Left lung (tissue), 10 donors: ENCODE data around the gene AMACR. TPM values are rescaled to one million over a fixed set of nuclear protein-coding genes. Genes with fewer than 3 reads are reported as not detected.
A peak's percentile ranks its signal among the peaks of the same experiment; 100 is the strongest.

Experiments
- ATAC-seq: fragments of 200-7000 bp; cut with Tn5 transposase; one replicate; pipeline ENCODE4 v1.9.1; 2020; ENCODE audit warnings: moderate library complexity
- DNase-seq, 4 donors: peaks; one replicate each; pipeline ENCODE4 v3.0.0-alpha.2; 2013 to 2020
- H3K27ac ChIP-seq, 2 donors: fragments of 200-600 bp; sonication (generic) in 1 of 2; one replicate each; pipeline versions ENCODE4 v1.5.0 to v1.8.0; 2020 to 2021
- H3K27me3 ChIP-seq, 2 donors: fragments of 200-600 bp; sonication (generic) in 1 of 2; one replicate each; pipeline versions ENCODE4 v1.5.0 to v1.8.0; 2020 to 2021
- H3K36me3 ChIP-seq, 2 donors: fragments of 200-600 bp; sonication (generic) in 1 of 2; one replicate each; pipeline versions ENCODE4 v1.5.0 to v1.8.0; 2020 to 2021
- H3K4me1 ChIP-seq, 2 donors: fragments of 200-600 bp; one replicate each; pipeline ENCODE4 v1.8.0; 2021
- H3K4me3 ChIP-seq, 2 donors: fragments of 200-600 bp; sonication (generic) in 1 of 2; one replicate each; pipeline versions ENCODE4 v1.5.0 to v1.8.0; 2020 to 2021; ENCODE audit warnings: mild to moderate bottlenecking in 1 of 2
- H3K9me3 ChIP-seq, 2 donors: fragments of 200-600 bp; sonication (generic) in 1 of 2; one replicate each; pipeline versions ENCODE4 v1.5.0 to v1.8.0; 2020 to 2021
- intact Hi-C, 2 donors: fragments of 100-400 bp; cut with DNase I; formaldehyde crosslinking; loops; one replicate each; pipeline versions ENCODE4 v1.11.2 to v1.14.2; 2022
- polyA plus RNA-seq, 6 donors: library from polyadenylated mRNA; unstranded; fragments of 120-200 nt; gene quantifications; one replicate each; pipeline ENCODE4 v1.2.1, GENCODE V29; 2013; ENCODE audit not compliant: insufficient read length in 6 of 6
- total RNA-seq, 2 donors: library from RNA; stranded (reverse); fragmentation: NEBNext Ultra II Directional; extraction: Animal tissue kit (Norgen Biotek cat#: 25700); gene quantifications; one replicate each; pipeline ENCODE4 v1.2.1, GENCODE V29; 2021
- TF ChIP-seq, protein P1 (sequence below), 2 donors: fragments of 200-600 bp; sonication (generic) in 1 of 2; IDR thresholded peaks; one replicate each; pipeline versions ENCODE4 v1.5.0 to v1.8.0; 2021; ENCODE audit warnings: antibody characterized with exemption in 2 of 2
- donor health status: DM: no; HTN: yes; CAD: no.
- donor health status: DM: no; HTN: no; CAD: no.

Gene AMACR
- total and polyA plus RNA-seq, 8 donors, result 9.5 to 24.3 (median 13.1) TPM

GRCh38 chr5:33984671-33985124 lies 23.2 kb downstream of the AMACR start, which contains the start of gene SLC45A2:
Gene SLC45A2, minus strand, starts transcription at chr5:33984693. Its CDS starts 110 bp downstream, at chr5:33984583.
- H3K27ac ChIP-seq, result no peak within 1 kb of the TSS
- intact Hi-C loops, result no loop called here
- DNase-seq (no peak), ATAC-seq (no peak)
- no peaks in the 10 kb centered on the region for H3K27me3 ChIP-seq
- TF ChIP-seq, protein P1, sequence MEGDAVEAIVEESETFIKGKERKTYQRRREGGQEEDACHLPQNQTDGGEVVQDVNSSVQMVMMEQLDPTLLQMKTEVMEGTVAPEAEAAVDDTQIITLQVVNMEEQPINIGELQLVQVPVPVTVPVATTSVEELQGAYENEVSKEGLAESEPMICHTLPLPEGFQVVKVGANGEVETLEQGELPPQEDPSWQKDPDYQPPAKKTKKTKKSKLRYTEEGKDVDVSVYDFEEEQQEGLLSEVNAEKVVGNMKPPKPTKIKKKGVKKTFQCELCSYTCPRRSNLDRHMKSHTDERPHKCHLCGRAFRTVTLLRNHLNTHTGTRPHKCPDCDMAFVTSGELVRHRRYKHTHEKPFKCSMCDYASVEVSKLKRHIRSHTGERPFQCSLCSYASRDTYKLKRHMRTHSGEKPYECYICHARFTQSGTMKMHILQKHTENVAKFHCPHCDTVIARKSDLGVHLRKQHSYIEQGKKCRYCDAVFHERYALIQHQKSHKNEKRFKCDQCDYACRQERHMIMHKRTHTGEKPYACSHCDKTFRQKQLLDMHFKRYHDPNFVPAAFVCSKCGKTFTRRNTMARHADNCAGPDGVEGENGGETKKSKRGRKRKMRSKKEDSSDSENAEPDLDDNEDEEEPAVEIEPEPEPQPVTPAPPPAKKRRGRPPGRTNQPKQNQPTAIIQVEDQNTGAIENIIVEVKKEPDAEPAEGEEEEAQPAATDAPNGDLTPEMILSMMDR (IDR thresholded peaks at IDR 0.05), result no peak
- no peaks in the 10 kb centered on the region for H3K4me1 ChIP-seq
- H3K36me3 ChIP-seq, result peaks cover 0 to 27% of the 10 kb centered on the region in 2 donors
- no peak within 1 kb of the TSS for H3K4me3 ChIP-seq
- no peaks in the 10 kb centered on the region for H3K9me3 ChIP-seq

DNA sequence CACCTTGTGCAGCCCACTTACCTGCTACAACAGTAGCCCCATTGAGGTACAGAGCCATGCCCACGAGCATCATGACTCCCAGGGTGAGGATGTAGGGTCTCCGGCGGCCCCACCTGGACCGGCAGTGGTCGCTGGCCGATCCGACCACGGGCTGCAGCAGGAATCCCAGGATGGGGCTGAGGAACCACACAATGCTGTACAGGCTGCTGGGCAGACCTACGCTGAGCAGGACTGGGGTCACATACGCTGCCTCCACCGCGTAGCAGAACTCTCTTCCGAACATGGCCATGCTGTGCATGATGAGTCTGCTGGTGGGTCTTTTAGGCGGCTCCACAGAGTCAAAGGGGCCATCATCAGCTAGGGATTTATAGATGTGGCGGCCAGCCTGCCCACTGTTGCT lies 23.7 kb downstream of the AMACR start:
- ATAC-seq, result no peak
- peak in 1 of 4 donors; percentile 67 for DNase-seq
- no peaks in the 10 kb centered on the region for H3K27me3 ChIP-seq
- H3K36me3 ChIP-seq, result peaks cover 0 to 25% of the 10 kb centered on the region in 2 donors
- H3K4me3 ChIP-seq, result no peak overlapping the region
- TF ChIP-seq, protein P1 (IDR thresholded peaks at IDR 0.05), result no peak
- H3K4me1 ChIP-seq, result no peaks in the 10 kb centered on the region
- H3K27ac ChIP-seq, result no peak overlapping the region
- no peaks in the 10 kb centered on the region for H3K9me3 ChIP-seq
- intact Hi-C loops, result no loop called here

DNA sequence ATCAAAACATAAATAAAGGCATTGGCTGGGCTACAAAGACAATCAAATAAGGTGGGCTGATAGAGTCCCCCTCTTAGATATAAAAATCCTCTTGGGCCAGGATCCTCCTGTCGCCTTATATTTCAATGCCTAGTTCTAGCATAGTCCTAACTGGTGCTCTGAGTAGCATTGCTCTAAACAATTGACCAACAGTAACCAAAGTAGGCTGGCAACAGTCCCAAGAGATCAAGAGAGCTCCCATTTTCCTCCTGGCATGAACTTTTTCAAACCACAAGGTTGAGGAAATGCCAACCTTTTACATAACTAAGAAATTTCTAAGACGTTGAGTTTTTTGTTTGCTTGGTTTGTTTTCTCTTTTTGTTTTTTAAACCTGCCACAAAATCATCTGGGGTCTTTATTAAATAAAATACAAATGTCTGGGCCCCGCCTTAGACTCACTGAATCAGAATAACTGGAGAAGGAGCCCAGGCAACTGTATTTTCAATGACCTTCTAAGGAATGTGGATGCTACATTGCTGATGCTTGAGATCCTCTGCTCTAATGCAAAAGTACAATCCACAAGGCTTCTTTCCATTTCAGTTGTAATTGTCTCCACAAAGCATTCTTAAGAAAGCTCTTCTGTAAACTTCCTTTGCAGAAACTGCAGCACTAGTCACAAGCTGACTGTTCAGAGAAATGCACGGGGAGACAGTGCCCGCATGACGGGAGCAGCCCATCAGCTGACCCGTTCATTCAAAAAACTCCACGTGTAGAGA lies 26.3 kb downstream of the AMACR start:
- no peak overlapping the region for H3K27ac ChIP-seq
- ATAC-seq (peak; percentile 63), DNase-seq (no peak)
- no peaks in the 10 kb centered on the region for H3K9me3 ChIP-seq
- H3K4me1 ChIP-seq, result no peaks in the 10 kb centered on the region
- no peak overlapping the region for H3K4me3 ChIP-seq
- H3K36me3 ChIP-seq, result no peaks in the 10 kb centered on the region
- intact Hi-C loops, result no loop called here
- H3K27me3 ChIP-seq, result no peaks in the 10 kb centered on the region
- TF ChIP-seq, protein P1 (IDR thresholded peaks at IDR 0.05), result no peak

GRCh38 chr5:33980030-33980429 lies 27.8 kb downstream of the AMACR start:
- intact Hi-C loops, result no loop called here
- DNase-seq (no peak), ATAC-seq (no peak)
- H3K36me3 ChIP-seq, result no peaks in the 10 kb centered on the region
- H3K4me3 ChIP-seq, result no peak overlapping the region
- no peaks in the 10 kb centered on the region for H3K4me1 ChIP-seq
- H3K27me3 ChIP-seq, result no peaks in the 10 kb centered on the region
- H3K9me3 ChIP-seq, result no peaks in the 10 kb centered on the region
- H3K27ac ChIP-seq, result no peak overlapping the region
- TF ChIP-seq, protein P1 (IDR thresholded peaks at IDR 0.05), result no peak

DNA sequence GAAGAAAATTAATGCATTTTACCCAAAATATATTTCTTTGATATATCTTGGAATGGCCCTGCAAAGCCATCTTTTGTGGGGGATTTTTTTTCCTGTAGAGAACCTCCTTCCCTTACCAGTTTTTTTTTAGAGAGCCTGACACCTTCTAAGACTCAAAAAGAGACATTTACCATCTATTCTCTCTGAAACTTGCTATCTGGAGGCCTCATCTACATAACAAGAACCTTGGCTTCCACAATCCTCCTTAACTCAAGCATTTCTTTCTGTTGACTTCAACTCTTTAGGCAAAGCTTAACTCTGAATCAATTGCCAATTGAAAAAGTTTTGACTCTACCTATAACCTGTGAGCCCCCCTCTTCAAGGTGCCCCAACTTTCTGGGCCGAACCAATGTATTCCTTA lies 29.5 kb downstream of the AMACR start:
- intact Hi-C loops, result no loop called here
- TF ChIP-seq, protein P1 (IDR thresholded peaks at IDR 0.05), result no peak
- ATAC-seq, result no peak

More for the DNA sequence above, 29.5 kb downstream of the AMACR start:
- no peak for DNase-seq
- no peaks in the 10 kb centered on the region for H3K9me3 ChIP-seq
- H3K27me3 ChIP-seq, result no peaks in the 10 kb centered on the region
- no peak overlapping the region for H3K27ac ChIP-seq
- H3K36me3 ChIP-seq, result no peaks in the 10 kb centered on the region
- no peaks in the 10 kb centered on the region for H3K4me1 ChIP-seq
- H3K4me3 ChIP-seq, result no peak overlapping the region
